Chondrocyte (in vitro differentiated cells): Measurements from ENCODE around the gene EIF2A. TPM values are rescaled to one million over a fixed set of nuclear protein-coding genes. Genes with fewer than 3 reads are reported as not detected.

Experiments used
- DNase-seq: peaks from one replicate; pipeline ENCODE4 v3.0.0; 2021; ENCODE audit warnings: mixed read lengths, low spot score
- H3K27ac Mint-ChIP-seq: one replicate; pipeline ENCODE4 v1.8.0; 2021; ENCODE audit warnings: mild to moderate bottlenecking, moderate library complexity, mixed read lengths; ENCODE audit not compliant: unreplicated experiment
- H3K27me3 Mint-ChIP-seq: 2 replicates; pipeline ENCODE4 v1.8.0; 2021; ENCODE audit warnings: low read depth, mixed read lengths
- H3K36me3 Mint-ChIP-seq: 2 replicates; pipeline ENCODE4 v1.8.0; 2021; ENCODE audit warnings: low read depth, mixed read lengths
- H3K4me1 Mint-ChIP-seq: 2 replicates; pipeline ENCODE4 v1.8.0; 2021; ENCODE audit warnings: low read depth, mild to moderate bottlenecking, mixed read lengths
- H3K4me3 Mint-ChIP-seq: one replicate; pipeline ENCODE4 v1.8.0; 2021; ENCODE audit warnings: mild to moderate bottlenecking, moderate library complexity, mixed read lengths; ENCODE audit not compliant: unreplicated experiment
- H3K9me3 Mint-ChIP-seq: 2 replicates; pipeline ENCODE4 v1.8.0; 2021; ENCODE audit warnings: low read depth, mixed read lengths
- total RNA-seq: library from RNA; stranded (reverse); gene quantifications from 3 replicates; pipeline ENCODE4 v1.2.1, GENCODE V29; 2021
- TF ChIP-seq, protein P1 (sequence below): fragments of 200-600 bp; sonication (generic); IDR thresholded peaks from 2 replicates; pipeline ENCODE4 v1.5.0; 2021; ENCODE audit warnings: antibody characterized with exemption, mild to moderate bottlenecking, moderate library complexity

The EIF2A gene
- total RNA-seq, 1 donor from 2014 or later, result 48.4 TPM

DNA sequence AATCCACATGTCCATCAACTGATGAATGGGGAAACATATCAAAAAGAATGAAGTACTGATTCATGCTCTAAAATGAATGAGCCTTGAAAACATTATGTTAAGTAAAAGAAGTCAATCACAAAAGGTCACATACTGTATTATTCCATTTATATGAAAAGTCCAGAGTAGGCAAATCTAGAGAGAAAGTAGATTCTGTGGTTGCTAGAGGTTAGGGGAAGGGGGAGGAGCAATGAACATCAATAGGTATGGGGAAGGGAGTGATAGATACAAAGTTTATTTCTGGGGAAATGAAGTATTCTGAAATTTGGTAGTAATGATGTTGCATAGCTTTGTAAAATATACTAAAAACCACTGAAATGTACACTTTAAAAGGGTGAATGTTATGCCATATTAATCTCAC lies 14.8 kb upstream of the EIF2A start:
- Mint-ChIP-seq H3K4me1 (peaks cover 11% of the 10 kb centered on the region), H3K9me3 (no peaks in the 10 kb centered on the region), H3K36me3 (peaks cover 2% of the 10 kb centered on the region), H3K27me3 (no peaks in the 10 kb centered on the region), H3K4me3 (no peak overlapping the region), H3K27ac (no peak overlapping the region)
- DNase-seq, result no peak
- TF ChIP-seq, protein P1, sequence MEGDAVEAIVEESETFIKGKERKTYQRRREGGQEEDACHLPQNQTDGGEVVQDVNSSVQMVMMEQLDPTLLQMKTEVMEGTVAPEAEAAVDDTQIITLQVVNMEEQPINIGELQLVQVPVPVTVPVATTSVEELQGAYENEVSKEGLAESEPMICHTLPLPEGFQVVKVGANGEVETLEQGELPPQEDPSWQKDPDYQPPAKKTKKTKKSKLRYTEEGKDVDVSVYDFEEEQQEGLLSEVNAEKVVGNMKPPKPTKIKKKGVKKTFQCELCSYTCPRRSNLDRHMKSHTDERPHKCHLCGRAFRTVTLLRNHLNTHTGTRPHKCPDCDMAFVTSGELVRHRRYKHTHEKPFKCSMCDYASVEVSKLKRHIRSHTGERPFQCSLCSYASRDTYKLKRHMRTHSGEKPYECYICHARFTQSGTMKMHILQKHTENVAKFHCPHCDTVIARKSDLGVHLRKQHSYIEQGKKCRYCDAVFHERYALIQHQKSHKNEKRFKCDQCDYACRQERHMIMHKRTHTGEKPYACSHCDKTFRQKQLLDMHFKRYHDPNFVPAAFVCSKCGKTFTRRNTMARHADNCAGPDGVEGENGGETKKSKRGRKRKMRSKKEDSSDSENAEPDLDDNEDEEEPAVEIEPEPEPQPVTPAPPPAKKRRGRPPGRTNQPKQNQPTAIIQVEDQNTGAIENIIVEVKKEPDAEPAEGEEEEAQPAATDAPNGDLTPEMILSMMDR, result no peak

DNA sequence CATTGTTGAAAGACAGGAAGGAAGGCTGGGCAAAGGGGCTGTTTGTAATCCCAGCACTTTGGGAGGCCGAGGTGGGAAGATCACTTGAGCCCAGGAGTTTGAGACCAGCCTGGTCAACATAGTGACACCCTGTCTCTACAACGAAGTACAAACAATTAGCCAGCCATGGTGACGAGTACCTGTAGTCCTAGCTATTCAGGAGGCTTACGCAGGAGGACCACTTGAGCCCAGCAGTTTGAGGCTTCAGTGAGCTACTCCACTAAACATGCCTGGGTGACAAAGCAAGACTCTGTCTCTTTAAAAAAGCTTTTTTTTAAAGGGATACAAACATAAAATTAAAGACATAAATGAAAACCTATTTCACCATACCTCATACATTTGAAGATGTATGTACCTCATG lies 11.4 kb upstream of the EIF2A start:
- Mint-ChIP-seq H3K36me3 (peaks cover 2% of the 10 kb centered on the region), H3K9me3 (no peaks in the 10 kb centered on the region), H3K27ac (no peak overlapping the region), H3K4me3 (no peak overlapping the region), H3K4me1 (no peaks in the 10 kb centered on the region), H3K27me3 (no peaks in the 10 kb centered on the region)
- TF ChIP-seq, protein P1, result no peak
- DNase-seq, result no peak

DNA sequence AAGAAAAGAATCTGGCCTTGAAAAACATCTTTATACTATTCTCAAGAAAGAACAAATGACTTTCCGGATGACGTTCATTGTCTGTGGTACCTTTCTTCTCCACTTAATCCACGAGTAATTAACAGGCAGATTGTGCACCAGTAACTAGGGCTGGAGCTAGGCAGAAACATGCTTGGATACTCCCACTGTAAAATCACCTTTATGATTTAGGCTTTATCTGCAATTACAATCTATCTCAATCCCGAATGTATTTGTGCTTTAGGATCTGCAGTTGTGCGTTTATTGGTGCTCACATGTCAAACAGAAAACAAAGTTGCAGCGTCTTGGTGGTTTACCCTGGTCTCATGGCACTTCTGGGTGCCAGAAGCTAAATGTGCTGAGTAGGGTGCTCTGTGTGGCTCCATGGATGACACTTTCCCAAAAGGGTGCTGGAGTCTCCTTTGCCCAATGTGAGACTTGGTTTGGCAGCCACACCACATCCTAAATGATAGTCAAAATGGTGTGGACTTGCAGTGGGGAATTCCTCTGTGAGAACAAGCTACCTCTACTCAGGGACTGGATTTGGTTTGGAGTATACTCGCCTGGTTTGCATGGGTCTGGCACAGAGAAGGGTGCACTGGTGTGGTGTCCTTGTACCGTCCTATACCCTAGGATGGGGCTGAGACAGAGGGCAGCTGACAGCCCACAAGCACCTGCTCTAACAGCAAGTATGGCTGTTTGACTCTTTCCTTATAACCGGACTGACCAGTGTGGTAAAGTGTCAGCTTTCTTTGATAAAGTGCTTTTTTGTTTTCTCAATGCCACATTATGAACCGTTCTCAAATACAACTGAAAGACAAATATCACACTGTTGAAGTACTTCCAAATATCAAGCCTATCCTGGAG lies 8.0 kb upstream of the EIF2A start:
- TF ChIP-seq, protein P1, result no peak
- peaks cover 11% of the 10 kb centered on the region for H3K4me1 Mint-ChIP-seq
- peaks cover 7% of the 10 kb centered on the region for H3K36me3 Mint-ChIP-seq
- no peak overlapping the region for H3K27ac Mint-ChIP-seq
- H3K9me3 Mint-ChIP-seq, result no peaks in the 10 kb centered on the region
- no peaks in the 10 kb centered on the region for H3K27me3 Mint-ChIP-seq
- no peak for DNase-seq
- no peak overlapping the region for H3K4me3 Mint-ChIP-seq

DNA sequence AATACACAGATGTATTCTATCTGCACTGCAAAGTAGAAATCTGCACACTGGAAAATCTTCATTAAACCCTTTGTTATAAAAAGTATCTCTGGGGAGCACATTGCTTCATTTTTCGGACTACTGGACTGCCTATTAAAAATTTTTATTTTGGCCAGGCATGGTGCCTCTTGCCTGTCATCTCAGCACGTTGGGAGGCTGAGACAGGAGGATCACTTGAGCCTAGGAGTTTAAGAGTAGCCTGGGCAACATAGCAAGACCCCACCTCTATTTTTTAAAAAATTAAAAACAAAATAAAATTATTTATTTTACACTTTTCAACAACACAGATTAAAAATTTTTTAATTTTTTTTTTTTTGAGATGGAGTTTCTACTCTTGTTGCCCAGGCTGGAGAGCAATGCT lies 6.3 kb upstream of the EIF2A start:
- no peak overlapping the region for H3K4me3 Mint-ChIP-seq
- H3K4me1 Mint-ChIP-seq, result peaks cover 25% of the 10 kb centered on the region
- H3K9me3 Mint-ChIP-seq, result no peaks in the 10 kb centered on the region
- peaks cover 8% of the 10 kb centered on the region for H3K36me3 Mint-ChIP-seq
- no peaks in the 10 kb centered on the region for H3K27me3 Mint-ChIP-seq
- H3K27ac Mint-ChIP-seq, result no peak overlapping the region
- no peak for DNase-seq
- TF ChIP-seq, protein P1, result no peak

DNA sequence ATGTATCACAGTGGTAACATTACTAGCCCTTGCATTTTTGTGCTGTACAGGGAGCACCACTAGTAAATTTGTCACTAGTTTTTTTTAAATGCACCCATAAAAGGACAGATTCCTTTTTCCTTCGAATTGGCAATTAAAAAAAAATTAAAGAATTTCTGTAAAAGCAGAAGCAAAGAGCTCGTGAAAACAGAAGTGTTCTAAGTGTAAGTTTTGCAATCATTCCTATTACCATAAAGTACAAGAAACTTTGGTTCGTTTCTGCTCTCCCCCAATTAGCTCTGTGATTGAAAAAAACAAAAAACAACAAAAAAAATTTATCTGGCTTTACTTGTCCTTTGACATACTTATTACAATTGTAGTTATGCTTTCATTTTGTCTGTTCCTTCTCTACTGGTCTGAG lies 5.6 kb upstream of the EIF2A start:
- Mint-ChIP-seq H3K4me3 (no peak overlapping the region), H3K27ac (no peak overlapping the region), H3K4me1 (peaks cover 25% of the 10 kb centered on the region), H3K27me3 (no peaks in the 10 kb centered on the region), H3K36me3 (peaks cover 8% of the 10 kb centered on the region), H3K9me3 (no peaks in the 10 kb centered on the region)
- DNase-seq, result no peak
- TF ChIP-seq, protein P1, result no peak
